RWPE2 (cell line): ENCODE measurements around the gene CCDC88A.

Source experiments
- ATAC-seq: fragments of 200-7000 bp; cut with Tn5 transposase; 3 replicates; pipeline ENCODE4 v1.9.1; 2021; ENCODE audit warnings: low read depth
- DNase-seq: peaks from one replicate; pipeline ENCODE4 v3.0.0-alpha.2; 2020; ENCODE audit warnings: low spot score
- H3K27ac ChIP-seq: fragments of 450-650 bp; 2 replicates; pipeline ENCODE4 v1.5.1; 2017; ENCODE audit warnings: mild to moderate bottlenecking; ENCODE audit not compliant: poor library complexity, severe bottlenecking
- H3K27me3 ChIP-seq: fragments of 250-450 bp; sonication (Bioruptor Pico); 2 replicates; pipeline ENCODE4 v1.5.1; 2021; ENCODE audit warnings: mild to moderate bottlenecking, moderate library complexity; ENCODE audit not compliant: insufficient read depth, poor library complexity, severe bottlenecking
- H3K36me3 ChIP-seq: fragments of 250-450 bp; sonication (Bioruptor Pico); 2 replicates; pipeline ENCODE4 v1.5.1; 2020; ENCODE audit warnings: low read depth, mild to moderate bottlenecking, moderate library complexity
- H3K4me1 ChIP-seq: fragments of 250-450 bp; sonication (Bioruptor Pico); 2 replicates; pipeline ENCODE4 v1.5.1; 2021; ENCODE audit warnings: mild to moderate bottlenecking, moderate library complexity; ENCODE audit not compliant: insufficient read depth, poor library complexity, severe bottlenecking
- H3K4me3 ChIP-seq: fragments of 250-450 bp; sonication (Bioruptor Pico); 2 replicates; pipeline ENCODE4 v1.5.1; 2021; ENCODE audit warnings: mild to moderate bottlenecking, moderate library complexity; ENCODE audit not compliant: severe bottlenecking
- H3K9me3 ChIP-seq: fragments of 250-450 bp; sonication (Bioruptor Pico); 2 replicates; pipeline ENCODE4 v1.5.1; 2021; ENCODE audit warnings: mild to moderate bottlenecking, moderate library complexity; ENCODE audit not compliant: severe bottlenecking
- CTCF ChIP-seq: fragments of 450-650 bp; IDR thresholded peaks from one replicate; pipeline ENCODE4 v1.5.1; 2017; ENCODE audit warnings: mild to moderate bottlenecking, moderate library complexity; ENCODE audit not compliant: poor library complexity, severe bottlenecking

CCDC88A gene

GRCh38 chr2:55422876-55423665 is 3.4 kb upstream of the CCDC88A start:
- no peak for ATAC-seq
- Histone ChIP-seq H3K36me3 (no peaks in the 10 kb centered on the region; the same call in 1 of the 2 replicates), H3K4me1 (peaks cover 21% of the 10 kb centered on the region), H3K27ac (no peak overlapping the region), H3K9me3 (no peaks in the 10 kb centered on the region), H3K4me3 (no peak overlapping the region), H3K27me3 (no peaks in the 10 kb centered on the region)
- no peak for DNase-seq
- TF ChIP-seq CTCF: no peak

- TF ChIP-seq CTCF: no peak
- ATAC-seq: no peak
- peaks cover 32% of the 10 kb centered on the region for H3K4me1 ChIP-seq
These were observed 1.7 kb upstream of the CCDC88A start for GRCh38 chr2:55421326-55421725.

GRCh38 chr2:55420871-55421270 is 1.2 kb upstream of the CCDC88A start:
- DNase-seq (no peak), ATAC-seq (no peak)
- Histone ChIP-seq H3K4me3 (no peak overlapping the region), H3K9me3 (no peaks in the 10 kb centered on the region), H3K27ac (peak overlapping the region; percentile 67), H3K36me3 (no peaks in the 10 kb centered on the region; the same call in 1 of the 2 replicates), H3K27me3 (no peaks in the 10 kb centered on the region), H3K4me1 (peaks cover 30% of the 10 kb centered on the region)
- TF ChIP-seq CTCF: no peak

More at GRCh38 chr2:55421326-55421725, 1.7 kb upstream of the CCDC88A start:
- Histone ChIP-seq H3K27ac (no peak overlapping the region), H3K27me3 (no peaks in the 10 kb centered on the region), H3K4me3 (no peak overlapping the region), H3K9me3 (no peaks in the 10 kb centered on the region), H3K36me3 (no peaks in the 10 kb centered on the region; the same call in 1 of the 2 replicates)
- DNase-seq: no peak

DNA sequence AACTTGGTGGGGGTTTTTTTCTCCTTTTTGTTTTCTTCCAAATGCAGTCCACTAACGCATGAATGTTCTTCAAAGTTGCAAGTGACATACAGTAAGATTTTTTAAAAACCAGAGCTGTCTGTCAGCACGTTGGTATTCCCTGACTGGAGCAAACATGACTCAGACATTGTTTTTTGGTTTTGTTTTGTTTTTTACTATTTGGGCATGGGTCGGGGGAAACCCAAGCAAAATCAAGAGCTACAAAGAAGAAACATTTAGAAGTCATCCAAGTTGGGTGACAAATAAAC is 726 bp upstream of the CCDC88A start:
- peak overlapping the region; percentile 67 for H3K27ac ChIP-seq
- no peaks in the 10 kb centered on the region for H3K27me3 ChIP-seq
- no peaks in the 10 kb centered on the region for H3K9me3 ChIP-seq
- peaks cover 25% of the 10 kb centered on the region for H3K4me1 ChIP-seq
- H3K36me3 ChIP-seq: no peaks in the 10 kb centered on the region; the same call in 1 of the 2 replicates
- ATAC-seq: no peak
- peak overlapping the region; percentile 53 for H3K4me3 ChIP-seq
- no peak for DNase-seq
- TF ChIP-seq CTCF: no peak

DNA sequence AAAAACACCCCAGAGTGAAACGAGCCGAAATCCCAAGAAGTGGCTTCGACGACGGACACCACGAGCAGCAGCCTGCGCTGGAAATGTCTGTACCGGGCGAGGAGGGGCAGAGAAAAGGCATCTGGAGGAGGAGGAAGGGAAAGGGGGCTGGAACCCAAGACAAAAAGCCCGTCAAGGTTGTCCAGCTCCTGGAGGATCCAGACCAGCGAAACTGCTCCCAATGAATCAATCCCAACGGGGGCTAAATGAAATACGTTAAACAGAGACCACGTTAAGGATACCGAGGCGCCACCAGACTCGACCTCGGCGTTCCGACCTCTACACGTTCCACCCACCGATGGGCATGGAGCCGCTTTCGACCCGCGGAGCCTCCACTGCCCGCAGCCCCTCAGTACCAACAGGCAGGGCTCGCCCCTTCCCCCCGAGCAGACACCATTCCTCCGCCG is 400 bp downstream of the CCDC88A start:
- peak overlapping the region; percentile 67 for H3K27ac ChIP-seq
- ATAC-seq (peak; percentile 45), DNase-seq (no peak)
- no peaks in the 10 kb centered on the region for H3K27me3 ChIP-seq
- no peaks in the 10 kb centered on the region for H3K9me3 ChIP-seq
- no peak for TF ChIP-seq CTCF
- peaks cover 14% of the 10 kb centered on the region for H3K4me1 ChIP-seq
- no peaks in the 10 kb centered on the region; the same call in 1 of the 2 replicates for H3K36me3 ChIP-seq
- H3K4me3 ChIP-seq: peak overlapping the region; percentile 53
